ENCODE measurements around the gene ERICH4.

ERICH4 gene

GRCh38 chr19:41442473-41443355 is at the start of gene ERICH4:
ERICH4 (plus strand) TSS chr19:41443156; CDS start chr19:41443170, 14 bp downstream.
- H3K4me3 ChIP-seq (ENCODE audit: control insufficient read depth, low read depth, low read length), result no peak within 1 kb of the TSS
- TF ChIP-seq CTCF (conservative IDR thresholded peaks at IDR 0.05; ENCODE audit: control insufficient read depth, insufficient read depth, low read depth, low read length), result no peak

GRCh38 chr19:41395355-41395754 is 47.6 kb upstream of the ERICH4 start:
- no peak for DNase-seq (ENCODE audit: low read depth)
- TF ChIP-seq CTCF (conservative IDR thresholded peaks at IDR 0.05; ENCODE audit: control insufficient read depth, insufficient read depth, low read depth, low read length), result no peak
- H3K4me3 ChIP-seq (ENCODE audit: control insufficient read depth, low read depth, low read length), result no peak overlapping the region

More at GRCh38 chr19:41442473-41443355, at the start of gene ERICH4:
- no peak for DNase-seq (ENCODE audit: low read depth)

GRCh38 chr19:41397086-41398049 is 45.6 kb upstream of the ERICH4 start, which contains the start of the genes BCKDHA and EXOSC5:
BCKDHA (plus strand) TSS chr19:41397818; CDS start chr19:41397828, 10 bp downstream.
EXOSC5 (minus strand) TSS chr19:41397359; CDS start chr19:41397328, 31 bp downstream.
- peak within 1 kb of the TSS; percentile 89 for H3K4me3 ChIP-seq (ENCODE audit: control insufficient read depth, low read depth, low read length)
- DNase-seq (ENCODE audit: low read depth), result peak; percentile 100
- TF ChIP-seq CTCF (conservative IDR thresholded peaks at IDR 0.05; ENCODE audit: control insufficient read depth, insufficient read depth, low read depth, low read length), result no peak

GRCh38 chr19:41398050-41398418 is 44.9 kb upstream of the ERICH4 start:
- DNase-seq (ENCODE audit: low read depth), result no peak
- no peak for TF ChIP-seq CTCF (conservative IDR thresholded peaks at IDR 0.05; ENCODE audit: control insufficient read depth, insufficient read depth, low read depth, low read length)

GRCh38 chr19:41398598-41398997 is 44.4 kb upstream of the ERICH4 start:
- TF ChIP-seq CTCF (conservative IDR thresholded peaks at IDR 0.05; ENCODE audit: control insufficient read depth, insufficient read depth, low read depth, low read length), result no peak
- DNase-seq (ENCODE audit: low read depth), result no peak
- H3K4me3 ChIP-seq (ENCODE audit: control insufficient read depth, low read depth, low read length), result peak overlapping the region; percentile 84

More at GRCh38 chr19:41398050-41398418, 44.9 kb upstream of the ERICH4 start:
- H3K4me3 ChIP-seq (ENCODE audit: control insufficient read depth, low read depth, low read length), result peak overlapping the region; percentile 84

- TF ChIP-seq CTCF (conservative IDR thresholded peaks at IDR 0.05; ENCODE audit: control insufficient read depth, insufficient read depth, low read depth, low read length), result no peak
Measured at GRCh38 chr19:41399091-41399490, 43.9 kb upstream of the ERICH4 start.

More at GRCh38 chr19:41399091-41399490, 43.9 kb upstream of the ERICH4 start:
- DNase-seq (ENCODE audit: low read depth), result no peak
- H3K4me3 ChIP-seq (ENCODE audit: control insufficient read depth, low read depth, low read length), result no peak overlapping the region
